GM18498 (cell line): Measurements from ENCODE around the gene ARID4B.
"Not testable (repeated sequence)": the region's sequence is repeated elsewhere in the genome, so short reads cannot be mapped to it uniquely, and the experiment has no call there.

ENCODE experiments used
- ATAC-seq: cut with Tn5 transposase; IDR thresholded peaks from one replicate; pipeline ENCODE4 v1.9.1; 2021; ENCODE audit warnings: mild to moderate bottlenecking, moderate library complexity; ENCODE audit not compliant: unreplicated experiment

ARID4B gene

GRCh38 chr1:235229868-235230267 is 98.1 kb downstream of the ARID4B start:
- no peak for ATAC-seq

- no peak for ATAC-seq
Measured at GRCh38 chr1:235227414-235227813, 100.6 kb downstream of the ARID4B start.

GRCh38 chr1:235226933-235227332 is 101.0 kb downstream of the ARID4B start:
- no peak for ATAC-seq

- no peak for ATAC-seq
Measured at GRCh38 chr1:235225299-235225698, 102.7 kb downstream of the ARID4B start.

GRCh38 chr1:235221653-235222375 is 106.2 kb downstream of the ARID4B start:
- no peak for ATAC-seq

GRCh38 chr1:235215453-235215852 is 112.5 kb downstream of the ARID4B start:
- no peak for ATAC-seq

- ATAC-seq: not testable (repeated sequence)
Measured at GRCh38 chr1:235214962-235215361, 113.0 kb downstream of the ARID4B start.

- ATAC-seq: no peak
Measured at GRCh38 chr1:235213752-235214151, 114.2 kb downstream of the ARID4B start.

GRCh38 chr1:235211517-235211916 is 116.5 kb downstream of the ARID4B start:
- ATAC-seq: no peak

- ATAC-seq: no peak
Measured at GRCh38 chr1:235207209-235207565, 120.8 kb downstream of the ARID4B start.

- ATAC-seq: no peak
Measured at GRCh38 chr1:235206533-235207208, 121.3 kb downstream of the ARID4B start.

- ATAC-seq: no peak
Measured at GRCh38 chr1:235205687-235206086, 122.3 kb downstream of the ARID4B start.

GRCh38 chr1:235203428-235203827 is 124.6 kb downstream of the ARID4B start:
- no peak for ATAC-seq

GRCh38 chr1:235202447-235202846 is 125.5 kb downstream of the ARID4B start:
- not testable (repeated sequence) for ATAC-seq

- no peak for ATAC-seq
Measured at GRCh38 chr1:235199441-235199840, 128.5 kb downstream of the ARID4B start.

GRCh38 chr1:235190431-235190830 is 137.5 kb downstream of the ARID4B start:
- no peak for ATAC-seq

- ATAC-seq: no peak
Measured at GRCh38 chr1:235187316-235187715, 140.7 kb downstream of the ARID4B start.

- ATAC-seq: no peak
Measured at GRCh38 chr1:235181561-235182245, 146.3 kb downstream of the ARID4B start.

- no peak for ATAC-seq
Measured at GRCh38 chr1:235180916-235181460, 147.0 kb downstream of the ARID4B start.

- ATAC-seq: no peak
Measured at GRCh38 chr1:235176486-235176885, 151.5 kb downstream of the ARID4B start.

- no peak for ATAC-seq
Measured at GRCh38 chr1:235169986-235170385, 158.0 kb downstream of the ARID4B start.

GRCh38 chr1:235168375-235168774 is 159.6 kb downstream of the ARID4B start:
- no peak for ATAC-seq
